GM12872 (cell line): ENCODE results near the gene KRAS.

Experiments used
- TF ChIP-seq, protein P1 (sequence below): IDR thresholded peaks from 3 replicates; pipeline ENCODE4 v1.5.1; 2011; ENCODE audit warnings: low read depth, mild to moderate bottlenecking, low read length, moderate library complexity; ENCODE audit not compliant: insufficient read depth

Gene KRAS

DNA sequence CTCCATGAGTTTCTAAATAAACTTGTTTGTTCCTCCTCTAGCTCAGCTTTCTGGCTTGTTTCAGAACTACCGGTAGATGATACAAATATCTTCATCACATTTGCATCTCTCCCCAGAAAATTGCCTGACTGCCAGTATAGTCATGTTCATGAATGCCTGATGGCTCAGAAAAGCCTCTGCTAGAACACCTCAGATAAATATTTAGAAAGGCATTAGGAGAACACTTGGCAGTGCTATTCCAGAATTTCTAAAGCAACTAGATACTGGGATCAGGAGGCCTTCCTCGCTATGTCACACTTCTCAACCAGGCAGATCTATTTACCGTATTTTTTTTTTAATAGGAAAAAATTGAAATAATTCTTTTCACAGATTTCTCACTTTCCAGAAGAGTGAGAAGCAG is 32.3 kb upstream of the KRAS start:
- TF ChIP-seq, protein P1, sequence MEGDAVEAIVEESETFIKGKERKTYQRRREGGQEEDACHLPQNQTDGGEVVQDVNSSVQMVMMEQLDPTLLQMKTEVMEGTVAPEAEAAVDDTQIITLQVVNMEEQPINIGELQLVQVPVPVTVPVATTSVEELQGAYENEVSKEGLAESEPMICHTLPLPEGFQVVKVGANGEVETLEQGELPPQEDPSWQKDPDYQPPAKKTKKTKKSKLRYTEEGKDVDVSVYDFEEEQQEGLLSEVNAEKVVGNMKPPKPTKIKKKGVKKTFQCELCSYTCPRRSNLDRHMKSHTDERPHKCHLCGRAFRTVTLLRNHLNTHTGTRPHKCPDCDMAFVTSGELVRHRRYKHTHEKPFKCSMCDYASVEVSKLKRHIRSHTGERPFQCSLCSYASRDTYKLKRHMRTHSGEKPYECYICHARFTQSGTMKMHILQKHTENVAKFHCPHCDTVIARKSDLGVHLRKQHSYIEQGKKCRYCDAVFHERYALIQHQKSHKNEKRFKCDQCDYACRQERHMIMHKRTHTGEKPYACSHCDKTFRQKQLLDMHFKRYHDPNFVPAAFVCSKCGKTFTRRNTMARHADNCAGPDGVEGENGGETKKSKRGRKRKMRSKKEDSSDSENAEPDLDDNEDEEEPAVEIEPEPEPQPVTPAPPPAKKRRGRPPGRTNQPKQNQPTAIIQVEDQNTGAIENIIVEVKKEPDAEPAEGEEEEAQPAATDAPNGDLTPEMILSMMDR, result no peak

DNA sequence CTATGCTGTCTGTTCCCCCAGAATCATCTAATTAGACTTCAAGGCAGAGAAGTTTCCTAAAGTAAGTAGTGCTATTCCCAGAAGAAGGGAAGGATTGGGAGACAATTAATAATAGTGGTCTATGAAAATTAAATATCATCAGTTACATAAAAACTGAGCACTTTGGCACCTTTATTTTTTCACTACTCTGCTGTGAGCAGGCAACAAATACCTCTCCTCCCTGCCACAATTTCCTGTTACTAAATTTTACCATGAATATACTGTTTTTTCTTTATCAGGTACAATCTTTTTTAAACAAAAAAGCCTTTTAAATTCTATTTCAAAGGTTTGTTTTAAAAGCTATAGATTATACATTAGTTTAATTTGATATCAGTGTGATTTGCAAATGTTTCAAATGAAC is 29.4 kb upstream of the KRAS start:
- TF ChIP-seq, protein P1, result no peak

DNA sequence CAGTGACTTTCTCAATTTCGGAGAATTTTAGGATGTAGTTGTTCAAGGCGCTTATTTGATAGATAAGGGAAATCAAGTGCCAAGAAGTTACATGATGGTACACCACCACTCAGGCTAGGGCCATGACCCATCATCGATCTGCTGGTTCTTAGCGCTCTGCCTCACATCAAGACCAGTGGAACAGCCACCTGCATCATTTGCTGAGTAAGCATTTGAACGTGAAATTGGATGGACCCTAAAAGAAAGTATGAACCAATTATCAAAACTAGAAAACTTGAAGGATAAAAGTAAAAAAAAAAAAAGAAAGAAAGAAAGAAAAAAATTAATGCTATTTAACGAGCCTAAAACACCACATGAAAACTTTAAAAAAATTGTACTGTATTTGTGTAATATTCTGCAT is 27.5 kb upstream of the KRAS start:
- TF ChIP-seq, protein P1, result no peak

DNA sequence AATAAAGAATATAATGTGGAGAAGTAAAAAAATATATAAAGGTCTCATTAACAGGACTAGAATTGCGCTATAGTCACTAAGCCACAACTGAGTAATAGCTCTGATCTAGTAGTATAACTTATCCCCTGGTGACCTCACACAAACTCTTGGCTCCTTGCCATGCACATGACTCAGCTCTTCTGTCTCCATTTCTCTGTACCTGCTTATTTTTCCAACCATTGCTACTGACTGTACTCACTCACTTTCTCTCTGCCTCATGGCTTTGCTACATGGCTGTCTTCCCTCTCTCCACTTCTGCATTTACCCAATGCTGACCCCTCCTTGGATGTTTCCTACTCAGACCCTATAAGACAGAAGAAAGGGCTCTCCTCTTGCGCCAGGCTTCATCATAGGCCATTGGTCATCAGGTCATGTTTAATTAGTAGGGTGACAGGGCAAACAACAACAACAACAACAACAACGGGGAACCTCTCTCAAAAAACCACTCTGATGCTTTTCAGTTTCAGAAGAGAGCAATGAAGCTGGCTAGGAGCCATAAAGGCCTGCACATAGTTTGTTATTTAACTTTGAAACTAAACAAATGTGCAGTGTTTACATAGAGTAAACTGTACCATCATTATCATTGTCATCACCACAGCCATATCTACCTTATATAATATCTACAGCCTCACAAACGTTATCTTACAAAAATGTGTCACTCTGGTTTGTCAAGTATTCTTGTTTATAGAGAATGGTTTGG is 25.6 kb upstream of the KRAS start:
- TF ChIP-seq, protein P1, result no peak

DNA sequence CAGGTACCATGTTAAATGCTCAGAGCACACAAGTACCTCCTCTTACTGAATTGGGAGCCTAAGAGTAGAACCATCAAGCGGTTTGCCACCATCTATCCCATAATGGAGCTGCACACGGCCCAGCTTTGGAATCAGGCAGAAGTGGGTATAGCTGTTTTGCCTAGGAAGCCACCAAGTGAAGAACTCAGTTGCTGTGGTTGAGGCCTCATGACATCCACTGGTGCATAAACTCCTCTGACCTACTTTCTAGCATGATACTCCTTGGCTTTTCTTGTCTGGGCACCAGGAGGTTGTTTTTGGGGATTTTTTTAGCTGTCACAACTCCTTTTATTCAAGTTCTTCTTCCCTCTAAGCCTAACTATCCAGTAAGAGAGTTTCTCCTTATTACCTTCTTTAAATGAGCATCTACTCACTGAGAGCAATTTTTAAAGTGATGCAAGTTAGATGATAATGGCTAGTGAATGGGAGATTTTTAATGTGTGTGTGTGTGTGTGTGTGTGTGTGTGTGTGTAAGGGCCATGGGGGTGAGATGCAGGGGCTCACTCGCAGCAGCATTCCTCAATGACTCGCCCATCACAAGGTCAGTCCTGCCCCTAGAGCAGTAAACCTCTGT is 20.9 kb upstream of the KRAS start:
- TF ChIP-seq, protein P1, result no peak

DNA sequence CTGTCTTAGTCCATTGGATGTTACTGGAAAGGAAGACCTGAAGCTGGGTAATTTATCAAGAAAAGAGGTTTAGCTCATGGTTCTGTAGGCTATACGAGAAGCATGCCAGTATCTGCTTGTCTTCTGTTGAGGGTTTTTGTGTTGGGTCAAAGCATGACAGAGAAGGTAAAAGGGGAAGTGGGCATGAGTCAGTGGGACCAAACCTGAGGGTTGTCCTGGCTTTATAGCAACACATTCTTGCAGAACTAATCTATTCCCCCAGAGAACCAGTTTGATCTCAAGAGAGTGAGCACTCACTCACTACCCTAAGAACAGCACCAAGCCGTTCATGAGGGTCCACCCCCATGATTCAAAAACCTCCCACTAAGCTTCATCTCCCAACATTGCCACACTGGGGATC is 19.0 kb upstream of the KRAS start:
- TF ChIP-seq, protein P1, result no peak

DNA sequence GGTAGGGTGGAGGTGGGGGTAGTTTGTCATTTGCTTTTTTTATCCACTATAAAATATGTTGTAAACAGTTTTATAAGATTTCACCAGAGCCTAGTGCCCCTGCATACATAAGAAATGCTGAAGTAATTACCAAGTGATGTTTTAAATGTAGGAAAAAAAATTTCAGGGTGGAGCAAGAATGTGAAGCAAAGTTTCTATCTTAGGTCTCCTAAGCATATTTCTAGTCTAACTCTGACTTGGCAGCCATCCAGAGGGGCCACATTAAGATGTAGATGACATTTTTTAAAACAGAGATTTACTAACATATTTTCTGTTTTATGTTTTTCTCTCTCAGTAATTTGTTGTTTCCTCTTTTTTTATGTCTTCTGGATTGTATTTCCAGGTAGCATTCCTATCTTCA is 15.8 kb upstream of the KRAS start:
- TF ChIP-seq, protein P1, result no peak
